Nephron progenitor cell (in vitro differentiated cells): ENCODE measurements around the gene ZNF670.
A peak's percentile ranks its signal among the peaks of the same experiment; 100 is the strongest.
"Not testable (repeated sequence)": the region's sequence is repeated elsewhere in the genome, so short reads cannot be mapped to it uniquely, and the experiment has no call there.

Experiments used
- DNase-seq: peaks from one replicate; pipeline ENCODE4 v3.0.0; 2021
- H3K27ac Mint-ChIP-seq: 2 replicates; pipeline ENCODE4 v1.8.0; 2021; ENCODE audit warnings: mild to moderate bottlenecking, moderate library complexity, mixed read lengths
- H3K27me3 Mint-ChIP-seq: 2 replicates; pipeline ENCODE4 v1.8.0; 2021; ENCODE audit warnings: mild to moderate bottlenecking, low read depth, mixed read lengths; ENCODE audit not compliant: poor library complexity
- H3K36me3 Mint-ChIP-seq: 2 replicates; pipeline ENCODE4 v1.8.0; 2021; ENCODE audit warnings: low read depth, mixed read lengths
- H3K4me1 Mint-ChIP-seq: 2 replicates; pipeline ENCODE4 v1.8.0; 2021; ENCODE audit warnings: mixed read lengths
- H3K4me3 Mint-ChIP-seq: 2 replicates; pipeline ENCODE4 v1.8.0; 2021; ENCODE audit warnings: mild to moderate bottlenecking, moderate library complexity, mixed read lengths
- H3K9me3 Mint-ChIP-seq: 2 replicates; pipeline ENCODE4 v1.8.0; 2021; ENCODE audit warnings: mild to moderate bottlenecking, moderate library complexity, mixed read lengths
- TF ChIP-seq, protein P1 (sequence below): fragments of 200-600 bp; sonication (generic); IDR thresholded peaks from 2 replicates; pipeline ENCODE4 v1.5.0; 2021; ENCODE audit warnings: antibody characterized with exemption

The ZNF670 gene

GRCh38 chr1:247078258-247079140, at the start of gene ZNF670:
Gene ZNF670 (minus strand): TSS chr1:247078811. CDS start chr1:247078596, 215 bp downstream.
- H3K4me3 Mint-ChIP-seq, result peak within 1 kb of the TSS; percentile 99
- H3K4me1 Mint-ChIP-seq, result peaks cover 13% of the 10 kb centered on the region
- H3K36me3 Mint-ChIP-seq, result peaks cover 68% of the 10 kb centered on the region
- DNase-seq, result peak; percentile 93
- peaks cover 96% of the 10 kb centered on the region for H3K9me3 Mint-ChIP-seq
- H3K27me3 Mint-ChIP-seq, result peaks cover 8% of the 10 kb centered on the region
- H3K27ac Mint-ChIP-seq, result peak within 1 kb of the TSS; percentile 95
- TF ChIP-seq, protein P1, sequence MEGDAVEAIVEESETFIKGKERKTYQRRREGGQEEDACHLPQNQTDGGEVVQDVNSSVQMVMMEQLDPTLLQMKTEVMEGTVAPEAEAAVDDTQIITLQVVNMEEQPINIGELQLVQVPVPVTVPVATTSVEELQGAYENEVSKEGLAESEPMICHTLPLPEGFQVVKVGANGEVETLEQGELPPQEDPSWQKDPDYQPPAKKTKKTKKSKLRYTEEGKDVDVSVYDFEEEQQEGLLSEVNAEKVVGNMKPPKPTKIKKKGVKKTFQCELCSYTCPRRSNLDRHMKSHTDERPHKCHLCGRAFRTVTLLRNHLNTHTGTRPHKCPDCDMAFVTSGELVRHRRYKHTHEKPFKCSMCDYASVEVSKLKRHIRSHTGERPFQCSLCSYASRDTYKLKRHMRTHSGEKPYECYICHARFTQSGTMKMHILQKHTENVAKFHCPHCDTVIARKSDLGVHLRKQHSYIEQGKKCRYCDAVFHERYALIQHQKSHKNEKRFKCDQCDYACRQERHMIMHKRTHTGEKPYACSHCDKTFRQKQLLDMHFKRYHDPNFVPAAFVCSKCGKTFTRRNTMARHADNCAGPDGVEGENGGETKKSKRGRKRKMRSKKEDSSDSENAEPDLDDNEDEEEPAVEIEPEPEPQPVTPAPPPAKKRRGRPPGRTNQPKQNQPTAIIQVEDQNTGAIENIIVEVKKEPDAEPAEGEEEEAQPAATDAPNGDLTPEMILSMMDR, result no peak

GRCh38 chr1:247127519-247128282, 49.1 kb upstream of the ZNF670 start:
- peak overlapping the region; percentile 15 for H3K27ac Mint-ChIP-seq
- H3K36me3 Mint-ChIP-seq, result peaks cover 60% of the 10 kb centered on the region
- peaks cover 59% of the 10 kb centered on the region for H3K9me3 Mint-ChIP-seq
- not testable (repeated sequence) for H3K4me1 Mint-ChIP-seq, H3K27me3 Mint-ChIP-seq, DNase-seq
- H3K4me3 Mint-ChIP-seq, result peak overlapping the region; percentile 89

DNA sequence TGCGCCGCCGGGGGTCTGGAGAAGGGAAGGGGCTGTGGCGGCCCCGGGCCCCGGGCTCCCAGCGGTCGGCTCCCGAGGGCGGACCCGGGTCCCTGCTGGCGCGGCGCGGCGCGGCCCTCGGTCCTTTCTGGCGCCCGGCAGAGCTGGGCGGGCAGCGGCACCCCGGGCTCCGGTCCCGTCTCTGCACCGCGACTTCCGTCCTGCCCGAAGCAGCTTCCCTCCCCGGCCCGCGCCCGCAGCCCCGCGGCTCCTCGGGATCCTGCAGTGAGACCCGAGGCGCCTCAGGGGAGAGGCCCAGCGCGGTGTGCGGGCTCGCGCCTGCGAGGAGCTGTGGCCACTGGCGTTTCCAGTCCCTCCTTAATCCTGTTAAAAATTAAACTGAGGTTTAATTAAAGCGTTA, 48.0 kb upstream of the ZNF670 start:
- H3K4me3 Mint-ChIP-seq, H3K27ac Mint-ChIP-seq, DNase-seq, H3K27me3 Mint-ChIP-seq, H3K4me1 Mint-ChIP-seq: not testable (repeated sequence)
- peaks cover 51% of the 10 kb centered on the region for H3K36me3 Mint-ChIP-seq
- H3K9me3 Mint-ChIP-seq, result peaks cover 56% of the 10 kb centered on the region

GRCh38 chr1:247126166-247126565, 47.6 kb upstream of the ZNF670 start:
- H3K36me3 Mint-ChIP-seq, result peaks cover 49% of the 10 kb centered on the region
- DNase-seq, H3K27ac Mint-ChIP-seq, H3K27me3 Mint-ChIP-seq, H3K4me3 Mint-ChIP-seq, H3K4me1 Mint-ChIP-seq: not testable (repeated sequence)
- peaks cover 55% of the 10 kb centered on the region for H3K9me3 Mint-ChIP-seq

- DNase-seq, result no peak
- TF ChIP-seq, protein P1, result no peak
- peaks cover 21% of the 10 kb centered on the region for H3K36me3 Mint-ChIP-seq
- H3K9me3 Mint-ChIP-seq, result peaks cover 37% of the 10 kb centered on the region
- H3K4me3 Mint-ChIP-seq, result no peak overlapping the region
- H3K4me1 Mint-ChIP-seq, result no peaks in the 10 kb centered on the region
- H3K27me3 Mint-ChIP-seq, result no peaks in the 10 kb centered on the region
- H3K27ac Mint-ChIP-seq, result no peak overlapping the region
These were observed 42.8 kb upstream of the ZNF670 start for GRCh38 chr1:247121382-247121781.

DNA sequence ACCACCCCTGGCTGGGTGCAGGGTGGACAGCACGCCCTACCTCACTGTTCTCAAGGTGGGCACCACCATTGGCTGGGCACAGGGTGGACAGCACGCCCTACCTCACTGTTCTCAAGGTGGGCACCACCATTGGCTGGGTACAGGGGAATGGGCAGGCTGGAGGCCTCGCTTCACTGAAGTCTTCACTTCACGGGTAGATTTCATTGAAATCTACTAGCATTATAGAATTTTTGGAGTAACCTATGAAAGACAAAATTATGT, 41.7 kb upstream of the ZNF670 start:
- not testable (repeated sequence) for DNase-seq, H3K4me3 Mint-ChIP-seq, H3K27me3 Mint-ChIP-seq, H3K27ac Mint-ChIP-seq, H3K4me1 Mint-ChIP-seq
- Mint-ChIP-seq H3K36me3 (peaks cover 16% of the 10 kb centered on the region), H3K9me3 (peaks cover 33% of the 10 kb centered on the region)

- H3K4me3 Mint-ChIP-seq, result no peak overlapping the region
- DNase-seq, result no peak
- H3K36me3 Mint-ChIP-seq, result peaks cover 11% of the 10 kb centered on the region
- no peak overlapping the region for H3K27ac Mint-ChIP-seq
- peaks cover 32% of the 10 kb centered on the region for H3K9me3 Mint-ChIP-seq
- H3K4me1 Mint-ChIP-seq, result no peaks in the 10 kb centered on the region
- TF ChIP-seq, protein P1, result no peak
- peaks cover 4% of the 10 kb centered on the region for H3K27me3 Mint-ChIP-seq
These were observed 41.2 kb upstream of the ZNF670 start for GRCh38 chr1:247119600-247120407.
